Measurements from ENCODE around the gene PDZD2.
"Not testable (repeated sequence)": the region's sequence is repeated elsewhere in the genome, so short reads cannot be mapped to it uniquely, and the experiment has no call there.

Gene PDZD2

GRCh38 chr5:31691408-31691807 is 52.5 kb downstream of the PDZD2 start:
- DNase-seq (ENCODE audit: low read depth in 2 of 2), result not testable (repeated sequence)

DNA sequence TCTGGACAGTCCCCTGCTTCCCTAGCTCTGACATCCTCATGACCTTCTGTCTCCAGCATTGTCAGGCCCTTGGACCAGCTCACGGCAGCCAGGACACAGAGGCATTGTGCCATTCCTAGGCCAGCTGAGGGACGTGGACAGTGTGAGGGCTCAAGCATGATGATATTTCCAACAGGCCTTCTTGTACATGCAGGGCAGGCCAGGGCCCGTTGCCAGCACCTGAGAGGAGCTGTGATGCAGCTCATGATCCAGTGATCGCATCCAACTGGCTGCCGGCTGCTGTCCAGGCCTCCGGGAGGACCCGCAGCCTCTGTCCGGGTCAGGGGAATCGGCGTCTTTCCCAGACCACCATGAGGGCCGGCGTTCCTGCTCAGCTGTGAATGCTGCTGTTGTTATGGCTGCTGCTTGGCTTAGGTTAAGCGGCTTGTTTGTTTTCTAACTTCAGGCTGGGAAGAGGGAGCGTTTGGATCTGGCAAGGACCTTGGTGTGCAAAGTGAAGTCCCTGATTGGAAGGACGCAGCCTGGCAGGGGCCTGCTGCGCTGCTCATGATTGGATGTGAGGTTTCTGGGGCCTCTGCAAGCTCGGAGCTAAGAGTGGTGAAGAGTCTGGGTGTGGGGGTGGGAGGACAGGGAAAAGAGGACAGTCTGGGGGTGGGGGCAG is 53.8 kb downstream of the PDZD2 start:
- DNase-seq (ENCODE audit: low read depth in 2 of 2), result no peak

DNA sequence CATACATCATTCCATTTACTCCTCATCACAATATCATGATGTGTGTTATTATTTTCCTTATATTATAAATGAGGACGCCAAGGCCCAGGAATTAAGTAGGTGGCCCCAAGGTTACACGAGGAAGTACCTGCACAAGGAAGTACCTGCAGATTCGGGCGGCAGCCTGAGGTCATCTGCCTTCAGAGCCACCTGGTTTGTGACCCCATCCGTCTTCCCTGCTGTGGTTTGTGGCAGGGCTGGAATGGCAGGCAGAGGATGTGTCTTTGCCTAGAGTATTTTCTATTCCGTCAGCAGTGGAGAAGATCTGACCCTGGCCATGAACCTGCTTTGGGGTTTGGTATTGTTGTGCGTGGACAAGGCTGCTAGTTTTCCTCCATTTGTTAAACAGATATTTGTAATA is 59.7 kb downstream of the PDZD2 start:
- no peak for DNase-seq (ENCODE audit: low read depth in 2 of 2)

DNA sequence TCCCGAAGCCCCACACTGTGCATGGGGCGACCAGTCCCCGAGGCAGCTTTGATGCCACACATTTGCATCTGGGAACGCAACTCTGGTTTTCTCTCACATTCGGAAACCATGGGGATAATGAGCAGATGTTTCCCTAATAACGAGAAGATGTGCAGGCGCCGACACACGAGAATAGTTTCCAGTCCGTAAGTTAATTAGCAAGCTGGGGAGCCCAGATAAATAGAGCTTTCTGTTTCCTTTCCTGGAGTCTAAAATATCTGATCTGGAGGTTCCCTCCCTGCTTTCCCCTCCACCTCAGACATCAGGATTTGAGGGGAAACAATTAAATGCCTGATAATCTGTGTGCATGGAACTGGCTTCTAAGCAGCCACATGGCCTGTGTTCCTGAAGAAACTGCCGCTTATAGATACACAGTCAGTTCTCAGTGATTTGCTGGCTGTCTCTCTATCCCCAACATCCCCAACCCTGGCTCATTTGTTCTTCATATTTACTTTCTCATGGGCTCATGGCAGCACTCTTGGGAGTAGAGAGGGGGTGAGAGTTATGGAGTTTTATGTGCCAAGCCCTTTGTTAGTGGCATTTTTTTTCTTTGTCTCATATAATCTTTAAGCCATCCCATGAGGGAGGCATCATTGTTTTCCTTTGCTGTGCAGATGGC is 62.8 kb downstream of the PDZD2 start:
- no peak for DNase-seq (ENCODE audit: low read depth in 2 of 2)

DNA sequence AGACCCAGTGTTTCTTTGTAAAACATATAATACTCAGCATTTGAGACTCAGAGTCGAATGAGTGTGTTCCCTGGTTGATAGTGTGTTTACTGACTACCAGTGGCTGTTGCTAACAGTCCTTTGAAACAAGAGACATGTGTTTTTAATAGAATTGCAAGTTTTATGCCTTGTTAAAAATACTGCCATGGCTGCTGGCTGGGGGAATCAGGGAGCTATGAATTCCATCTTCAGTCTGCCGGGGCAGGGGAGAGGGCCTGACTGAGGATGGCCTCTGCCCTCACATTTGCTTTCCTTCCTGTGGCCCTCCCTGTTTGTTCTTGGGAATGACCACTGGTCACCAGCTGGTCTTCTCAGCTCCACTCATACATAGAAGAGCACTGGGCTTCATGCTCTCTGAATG is 63.8 kb downstream of the PDZD2 start:
- no peak for DNase-seq (ENCODE audit: low read depth in 2 of 2)

GRCh38 chr5:31703757-31704156 is 64.8 kb downstream of the PDZD2 start:
- no peak for DNase-seq (ENCODE audit: low read depth in 2 of 2)

GRCh38 chr5:31706186-31706585 is 67.3 kb downstream of the PDZD2 start:
- no peak for DNase-seq (ENCODE audit: low read depth in 2 of 2)

- no peak for DNase-seq (ENCODE audit: low read depth in 2 of 2)
These were observed 68.4 kb downstream of the PDZD2 start for GRCh38 chr5:31707329-31707728.

DNA sequence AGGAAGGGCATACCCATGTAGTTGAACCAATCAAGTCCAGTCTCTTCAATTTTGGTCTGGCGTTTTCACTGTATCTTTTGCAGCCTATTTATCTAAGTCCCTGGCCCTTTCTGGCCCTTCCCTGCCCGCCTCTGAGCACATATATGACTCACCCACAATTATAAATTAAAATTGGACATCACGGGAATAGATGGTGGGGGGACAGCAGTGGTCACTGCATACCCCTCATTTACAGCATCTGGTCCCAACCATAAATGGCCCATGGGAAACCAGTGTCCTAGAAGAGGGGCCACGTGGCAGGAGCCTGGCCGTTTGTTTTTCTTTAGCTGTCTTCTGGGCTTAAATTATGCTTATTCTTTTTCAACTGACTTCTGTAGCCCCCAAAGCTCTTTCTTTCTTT is 69.2 kb downstream of the PDZD2 start:
- DNase-seq (ENCODE audit: low read depth in 2 of 2), result no peak

- no peak for DNase-seq (ENCODE audit: low read depth in 2 of 2)
These were observed 72.4 kb downstream of the PDZD2 start for GRCh38 chr5:31711363-31711762.

- DNase-seq (ENCODE audit: low read depth in 2 of 2), result no peak
These were observed 73.1 kb downstream of the PDZD2 start for GRCh38 chr5:31711935-31712592.

DNA sequence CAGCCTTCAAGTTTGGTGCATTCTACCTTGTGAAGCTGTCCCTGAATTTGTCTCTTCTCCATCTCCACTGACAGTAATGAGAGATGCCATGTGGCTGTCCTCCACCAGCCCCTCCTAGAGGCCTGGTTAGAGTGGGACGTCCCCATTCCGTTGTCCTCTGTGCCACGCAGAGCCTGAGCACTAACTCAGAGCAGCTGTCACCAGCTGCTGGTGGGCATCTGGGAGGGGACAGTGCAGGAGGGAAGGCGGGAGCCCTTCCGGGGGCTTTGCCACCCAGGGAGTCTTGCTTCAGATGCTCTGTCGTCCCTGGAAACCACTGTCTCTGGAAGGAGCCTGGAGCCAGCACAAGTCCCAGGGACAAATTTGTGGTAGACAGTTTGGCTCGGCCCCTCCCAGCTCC is 78.6 kb downstream of the PDZD2 start:
- no peak for DNase-seq (ENCODE audit: low read depth in 2 of 2)

- DNase-seq (ENCODE audit: low read depth in 2 of 2), result no peak
These were observed 81.1 kb downstream of the PDZD2 start for GRCh38 chr5:31720004-31720403.

DNA sequence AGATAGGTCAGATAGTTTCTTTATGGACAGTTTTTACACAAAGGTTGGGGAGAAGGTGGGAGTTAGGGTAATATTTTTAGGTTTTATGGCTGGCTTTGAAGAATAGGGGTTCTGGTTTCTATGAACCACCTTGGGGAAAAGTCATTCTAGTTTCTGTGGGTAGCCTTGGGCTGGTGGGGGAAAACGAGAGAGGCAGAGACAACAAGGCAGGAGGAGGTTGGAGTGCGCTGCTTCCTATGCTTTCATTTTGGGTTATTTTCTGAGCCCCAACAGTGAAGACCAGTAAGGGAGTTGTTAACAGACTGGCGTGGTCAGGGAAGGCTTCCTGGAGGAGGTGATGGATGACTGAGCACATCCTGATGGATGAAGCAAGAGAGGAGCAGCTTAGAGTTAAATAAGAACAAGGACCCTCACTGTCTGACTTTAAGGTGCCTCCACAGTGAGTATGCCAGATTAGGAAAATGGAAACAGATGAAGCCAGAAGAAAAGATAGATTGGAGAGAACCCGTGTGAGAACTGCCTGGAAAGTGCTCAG is 81.9 kb downstream of the PDZD2 start:
- no peak for DNase-seq (ENCODE audit: low read depth in 2 of 2)

- no peak for DNase-seq (ENCODE audit: low read depth in 2 of 2)
These were observed 83.2 kb downstream of the PDZD2 start for GRCh38 chr5:31722111-31722510.

DNA sequence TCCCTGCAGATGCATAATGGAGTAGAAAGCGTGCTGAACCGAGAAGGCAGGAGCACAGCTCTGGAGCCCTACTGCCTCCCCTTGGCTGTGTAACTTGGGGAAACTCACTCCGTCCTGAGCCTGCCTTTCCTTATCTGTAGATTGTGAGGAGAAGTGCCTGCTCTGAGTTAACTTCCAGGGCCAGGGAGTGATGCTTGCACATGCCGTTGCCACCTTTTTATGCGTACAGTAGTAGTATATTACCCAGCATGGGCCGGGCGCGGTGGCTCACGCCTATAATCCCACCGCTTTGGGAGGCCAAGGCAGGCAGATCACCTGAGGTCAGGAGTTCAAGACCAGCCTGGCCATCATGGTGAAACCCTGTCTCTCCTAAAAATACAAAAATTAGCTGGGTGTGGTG is 87.1 kb downstream of the PDZD2 start:
- no peak for DNase-seq (ENCODE audit: low read depth in 2 of 2)

DNA sequence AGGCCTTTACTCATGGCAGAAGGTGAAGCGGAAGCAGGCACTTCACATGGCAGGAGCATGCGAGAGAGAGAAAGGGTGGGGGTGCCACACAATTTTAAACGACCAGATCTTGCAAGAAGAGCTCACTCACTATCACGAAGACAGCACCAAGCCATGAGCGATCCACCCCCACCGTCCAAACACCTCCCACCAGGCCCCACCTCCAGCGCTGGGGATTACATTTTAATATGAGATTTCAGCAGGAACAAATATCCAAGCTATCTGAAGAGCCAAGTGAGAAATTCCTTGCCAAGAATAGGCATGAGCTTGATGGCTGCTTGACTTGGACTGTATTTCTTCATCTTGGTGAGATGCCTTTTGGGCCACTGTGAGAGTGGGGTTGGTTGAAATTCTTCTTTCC is 88.0 kb downstream of the PDZD2 start:
- no peak for DNase-seq (ENCODE audit: low read depth in 2 of 2)

DNA sequence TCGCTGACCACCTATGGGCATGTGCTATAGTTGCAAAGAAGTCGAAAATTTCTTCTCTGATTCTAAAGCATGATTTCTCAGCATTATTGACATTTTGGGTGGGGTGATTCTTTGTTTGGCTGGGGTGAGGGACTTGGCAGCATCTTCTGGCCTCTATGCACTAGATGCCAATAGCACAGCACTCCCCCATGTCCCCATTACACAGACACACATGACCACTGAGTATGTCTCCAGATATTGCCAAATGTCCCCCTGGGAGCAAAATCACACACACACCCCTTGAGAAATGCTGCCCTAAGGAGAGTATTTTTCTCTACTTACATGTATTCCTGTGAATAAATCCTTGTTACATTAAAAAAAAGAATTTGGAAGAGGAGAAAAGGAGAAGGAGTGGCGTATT is 89.1 kb downstream of the PDZD2 start:
- no peak for DNase-seq (ENCODE audit: low read depth in 2 of 2)

DNA sequence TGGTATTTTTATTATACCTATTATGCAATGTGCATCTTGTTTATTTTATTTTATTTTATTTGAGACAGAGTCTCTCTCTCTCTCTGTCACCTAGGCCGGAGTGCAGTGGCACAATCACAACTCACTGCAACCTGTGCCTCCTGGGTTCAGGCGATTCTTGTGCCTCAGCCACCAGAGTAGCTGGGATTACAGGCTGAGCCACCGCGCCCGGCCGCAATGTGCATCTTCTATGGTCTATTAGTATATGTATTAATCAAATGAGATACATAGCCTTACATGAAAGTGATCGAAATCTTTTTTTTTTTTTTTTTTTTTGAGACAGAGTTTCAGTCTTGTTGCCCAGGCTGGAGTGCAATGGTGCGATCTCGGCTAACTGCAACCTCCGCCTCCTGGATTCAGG is 89.9 kb downstream of the PDZD2 start:
- not testable (repeated sequence) for DNase-seq (ENCODE audit: low read depth in 2 of 2)

DNA sequence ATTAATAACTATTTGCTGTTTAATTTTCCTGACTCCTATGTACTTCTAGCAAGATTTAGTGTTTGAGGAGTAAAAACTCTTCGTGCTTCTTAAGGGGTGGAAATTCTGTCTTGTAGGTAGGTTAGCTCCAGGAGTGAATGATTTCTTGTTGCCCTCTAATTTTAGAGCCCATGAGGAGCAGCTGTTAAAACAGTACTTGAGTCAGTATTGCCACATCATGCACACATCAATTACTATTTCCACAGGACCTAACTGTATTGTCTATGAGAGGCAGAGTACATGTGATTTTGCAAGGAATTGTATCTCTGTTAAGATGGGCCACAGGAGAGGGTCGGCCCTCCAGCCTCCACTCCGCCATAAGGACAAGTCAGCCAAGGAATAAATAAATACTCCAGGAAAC is 91.2 kb downstream of the PDZD2 start:
- DNase-seq (ENCODE audit: low read depth in 2 of 2), result no peak

- DNase-seq (ENCODE audit: low read depth in 2 of 2), result no peak
These were observed 92.1 kb downstream of the PDZD2 start for GRCh38 chr5:31731016-31731415.

DNA sequence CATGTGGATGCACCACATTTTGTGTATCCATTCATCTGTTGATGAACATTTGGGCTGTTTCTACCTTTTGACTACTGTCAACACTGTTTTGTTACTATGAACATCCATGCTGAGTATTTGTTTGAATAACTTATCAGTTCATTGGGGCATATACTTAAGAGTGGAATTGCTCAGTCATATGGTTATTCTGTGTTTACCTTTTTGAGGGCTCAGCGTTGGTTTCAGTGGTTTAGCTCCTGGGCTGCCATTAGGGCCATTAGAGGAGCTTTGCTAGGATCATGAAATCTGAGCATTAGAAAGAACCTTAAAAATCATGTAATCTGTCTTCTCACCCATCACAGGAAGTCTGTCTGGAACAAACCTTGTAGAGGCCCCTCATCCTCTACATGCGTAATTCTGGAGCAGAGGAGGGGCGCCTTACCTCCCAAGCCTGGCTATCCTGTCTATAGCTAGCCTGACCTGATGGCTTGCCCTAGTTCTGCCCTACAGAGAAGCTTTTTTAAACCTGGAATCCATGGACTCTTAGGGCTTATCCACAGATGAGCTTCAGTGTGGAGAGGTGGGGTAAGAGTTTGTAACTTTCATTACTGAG is 92.9 kb downstream of the PDZD2 start:
- DNase-seq (ENCODE audit: low read depth in 2 of 2), result no peak

- not testable (repeated sequence) for DNase-seq (ENCODE audit: low read depth in 2 of 2)
These were observed 93.9 kb downstream of the PDZD2 start for GRCh38 chr5:31732821-31733220.

Data from stimulated activated CD4-positive, alpha-beta T cell treated with anti-CD3 and anti-CD28 coated beads, Interleukin-1b, Interleukin-23, amount 100 ng/mL, for 1 hour (primary cell).